GM19463 (cell line): ENCODE results near the gene HOMER1.

Source experiments
- ATAC-seq: cut with Tn5 transposase; IDR thresholded peaks from one replicate; pipeline ENCODE4 v1.9.1; 2021; ENCODE audit warnings: mild to moderate bottlenecking, moderate library complexity; ENCODE audit not compliant: unreplicated experiment

Gene HOMER1

GRCh38 chr5:79329453-79329852 lies 184.5 kb downstream of the HOMER1 start:
- no peak for ATAC-seq
